HL-60/S4 treated with phorbol 12-myristate 13-acetate at 8.2 ng/mL for 4 days and 3 days (cell line): ENCODE data around the gene SGK1.
"Not testable (repeated sequence)": the region's sequence is repeated elsewhere in the genome, so short reads cannot be mapped to it uniquely, and the experiment has no call there.

Source experiments
- in situ Hi-C: fragments of 300-500 bp; cut with MboI; formaldehyde crosslinking; loops from 2 replicates; pipeline ENCODE4 v1.15.0; 2022; ENCODE audit warnings: low sequenced_read_pairs

SGK1 gene

DNA sequence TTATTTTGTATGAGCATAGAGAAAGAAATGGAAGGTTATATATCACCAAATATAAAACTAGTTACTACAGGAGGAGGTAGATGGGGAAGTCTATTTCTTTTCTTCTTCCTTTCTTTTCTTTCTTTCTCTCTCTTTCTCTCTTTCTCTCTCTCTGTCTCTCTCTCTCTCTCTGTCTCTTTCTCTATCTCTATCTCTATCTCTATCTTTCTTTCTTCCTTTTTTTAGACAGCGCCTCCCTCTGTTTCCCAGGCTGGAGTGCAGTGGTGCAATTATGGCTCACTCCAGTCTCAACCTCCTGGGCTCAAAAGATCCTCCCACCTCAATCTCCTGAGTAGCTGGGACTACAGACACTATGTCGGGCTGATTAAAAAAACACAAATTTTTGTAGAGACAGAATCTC, 10.2 kb upstream of the SGK1 start:
- in situ Hi-C loops, result no loop called here

DNA sequence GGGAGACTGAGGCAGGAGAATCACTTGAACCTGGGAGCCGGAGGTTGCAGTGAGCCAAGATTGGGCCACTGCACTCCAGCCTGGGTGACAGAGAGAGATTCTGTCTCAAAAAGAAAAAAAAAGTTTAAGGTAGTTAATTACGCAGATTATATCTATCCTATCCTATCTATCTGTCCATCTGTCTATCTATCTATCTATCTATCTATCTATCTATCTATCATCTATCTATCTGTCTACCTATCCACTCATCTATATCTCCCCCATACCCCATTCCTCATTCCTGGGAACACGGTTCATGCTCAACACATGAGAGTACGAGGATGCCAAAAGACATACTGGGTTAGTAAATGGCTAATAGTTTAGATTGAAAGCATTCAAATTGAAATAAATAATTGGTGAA, 8.3 kb upstream of the SGK1 start:
- in situ Hi-C loops, result not testable (repeated sequence)

DNA sequence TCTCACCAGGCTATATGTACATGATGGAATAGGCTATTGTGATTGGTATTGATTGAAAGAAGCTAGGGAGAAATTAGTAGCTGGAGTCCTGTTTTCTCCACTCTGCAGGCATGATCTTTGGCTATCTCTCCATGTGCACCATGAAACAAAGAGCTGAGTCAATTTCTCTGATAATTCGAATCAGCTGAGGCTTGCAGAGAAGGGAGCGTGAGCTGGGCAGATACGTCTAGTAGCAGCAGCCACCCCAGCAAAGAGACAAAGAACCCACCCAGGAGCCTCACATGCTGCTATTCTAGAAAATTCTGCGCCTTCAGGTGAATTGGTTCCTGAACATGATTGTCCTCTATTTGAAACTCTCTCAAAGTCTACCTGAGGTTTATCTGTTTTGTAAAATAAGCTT, 6.9 kb upstream of the SGK1 start:
- in situ Hi-C loops, result no loop called here

DNA sequence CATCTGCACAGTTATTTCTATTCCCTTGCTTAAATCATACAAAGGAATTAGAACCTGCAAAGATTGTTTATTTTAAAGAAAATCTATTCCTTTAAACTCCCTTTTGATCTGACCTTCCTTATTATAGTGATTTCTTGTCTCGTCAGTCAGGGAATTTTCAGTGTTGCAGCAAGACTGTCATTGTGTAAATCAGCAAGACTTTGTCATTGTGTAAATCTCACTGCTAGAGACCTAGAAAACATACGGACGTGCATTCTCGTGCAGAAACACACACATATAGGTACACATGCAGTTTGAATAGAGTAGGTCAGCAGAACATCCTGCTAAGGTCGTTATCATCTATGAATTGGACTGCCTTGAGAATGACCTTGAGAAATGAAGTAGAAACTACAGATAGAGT, 6.2 kb upstream of the SGK1 start:
- in situ Hi-C loops, result no loop called here

DNA sequence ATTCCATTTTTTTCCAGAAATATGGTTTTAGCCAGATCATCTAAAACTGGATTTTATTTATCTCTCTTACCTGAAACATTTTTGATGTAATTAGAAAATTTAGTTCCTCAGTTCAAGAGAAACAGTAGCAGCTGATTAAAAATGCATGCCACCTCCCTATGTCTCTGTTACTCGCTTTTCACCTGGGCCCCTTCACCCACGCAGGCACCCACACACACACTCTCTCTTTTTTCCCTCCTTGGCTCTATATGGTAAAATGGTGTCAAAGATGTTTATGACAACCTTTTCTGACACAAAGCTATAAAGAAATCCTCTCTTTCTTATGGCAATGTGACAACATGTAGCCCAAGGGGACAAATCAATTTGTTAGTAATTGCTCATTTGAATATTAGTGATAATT, 5.8 kb upstream of the SGK1 start:
- in situ Hi-C loops, result no loop called here

DNA sequence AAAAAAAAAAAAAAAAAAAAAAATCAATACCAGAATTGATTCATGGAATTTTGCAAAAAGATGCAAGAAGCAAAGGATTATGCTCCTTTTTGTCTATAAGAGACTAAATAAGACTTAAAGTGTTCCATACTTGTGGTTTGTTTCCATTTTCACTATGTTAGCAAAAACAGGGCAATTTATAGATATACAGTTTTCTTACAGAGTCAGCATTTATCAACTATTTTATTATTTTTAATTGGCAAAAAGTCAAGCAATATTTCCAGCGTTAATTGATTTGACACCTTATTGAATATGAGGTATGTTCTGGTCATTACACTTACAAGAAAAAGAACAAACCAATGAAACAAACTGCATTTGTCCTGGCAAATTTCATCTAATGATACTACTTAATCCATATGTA, 5.4 kb upstream of the SGK1 start:
- in situ Hi-C loops, result no loop called here

DNA sequence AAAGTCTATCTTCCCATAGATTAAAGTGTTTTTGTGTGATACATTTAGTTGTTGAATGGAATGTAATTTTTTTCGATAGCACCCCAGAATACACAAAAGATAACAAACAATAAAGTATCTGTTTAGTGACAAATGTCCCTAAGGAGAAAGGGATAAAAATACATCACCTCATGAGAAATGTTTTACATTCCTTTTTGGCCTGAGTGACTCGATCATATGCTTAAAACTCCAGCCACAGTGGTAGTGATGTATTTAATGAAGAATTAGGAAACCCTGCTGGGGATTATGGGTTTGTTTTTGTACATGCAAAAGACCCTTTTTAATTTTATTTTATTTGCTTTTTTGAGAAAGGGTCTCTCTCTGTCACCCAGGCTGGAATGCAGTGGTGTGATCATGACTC, 4.3 kb upstream of the SGK1 start:
- in situ Hi-C loops, result no loop called here

DNA sequence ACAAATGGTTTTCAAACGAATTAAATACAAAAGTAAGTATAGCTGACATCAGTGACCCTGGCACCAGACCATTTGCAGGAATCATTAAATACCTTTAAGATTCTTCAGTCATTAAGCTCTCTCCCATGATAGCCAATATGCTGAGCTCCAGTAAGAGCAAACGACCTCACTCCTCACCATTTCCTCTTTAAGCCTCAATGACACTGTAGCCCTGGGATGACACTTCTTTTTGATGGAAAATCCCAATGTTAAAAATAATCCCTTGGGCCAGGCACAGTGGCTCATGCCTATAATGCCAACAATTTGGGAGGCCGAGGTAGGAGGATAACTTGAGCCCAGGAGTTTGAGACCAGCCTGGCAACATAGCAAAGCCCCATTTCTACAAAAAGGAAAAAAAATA, 3.3 kb upstream of the SGK1 start:
- in situ Hi-C loops, result no loop called here

DNA sequence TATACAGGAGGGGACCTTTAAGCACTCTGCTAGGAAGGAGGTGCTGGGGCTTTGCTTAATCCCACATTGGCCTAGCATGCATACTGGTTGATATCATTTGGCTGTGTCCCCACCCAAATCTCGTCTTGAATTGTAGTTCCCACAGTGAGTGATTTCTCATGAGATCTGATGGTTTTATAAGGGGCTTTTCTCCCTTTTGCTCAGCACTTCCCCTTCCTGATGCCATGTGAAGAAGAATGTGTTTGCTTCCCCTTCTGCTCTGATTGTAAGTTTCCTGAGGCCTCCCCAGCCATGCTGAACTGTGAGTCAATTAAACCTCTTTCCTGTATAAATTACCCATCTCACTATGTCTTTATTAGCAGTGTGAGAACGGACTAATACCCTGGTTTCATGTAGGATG, 1.8 kb upstream of the SGK1 start:
- in situ Hi-C loops, result not testable (repeated sequence)

DNA sequence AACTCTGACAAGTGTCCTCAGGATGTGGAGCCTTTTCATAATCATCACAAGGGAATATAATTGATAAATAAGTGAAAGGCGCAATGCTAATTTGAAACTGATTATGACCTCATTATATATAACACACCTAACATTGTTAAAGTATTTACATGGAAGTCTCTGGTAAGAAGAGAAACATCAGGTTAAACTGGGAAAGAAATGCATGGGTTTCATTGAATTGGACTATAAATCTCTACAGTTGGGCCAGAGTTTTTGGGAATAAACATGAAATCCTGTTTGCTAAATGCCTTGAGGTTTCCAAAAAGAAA, 1.0 kb upstream of the SGK1 start:
- in situ Hi-C loops, result no loop called here

DNA sequence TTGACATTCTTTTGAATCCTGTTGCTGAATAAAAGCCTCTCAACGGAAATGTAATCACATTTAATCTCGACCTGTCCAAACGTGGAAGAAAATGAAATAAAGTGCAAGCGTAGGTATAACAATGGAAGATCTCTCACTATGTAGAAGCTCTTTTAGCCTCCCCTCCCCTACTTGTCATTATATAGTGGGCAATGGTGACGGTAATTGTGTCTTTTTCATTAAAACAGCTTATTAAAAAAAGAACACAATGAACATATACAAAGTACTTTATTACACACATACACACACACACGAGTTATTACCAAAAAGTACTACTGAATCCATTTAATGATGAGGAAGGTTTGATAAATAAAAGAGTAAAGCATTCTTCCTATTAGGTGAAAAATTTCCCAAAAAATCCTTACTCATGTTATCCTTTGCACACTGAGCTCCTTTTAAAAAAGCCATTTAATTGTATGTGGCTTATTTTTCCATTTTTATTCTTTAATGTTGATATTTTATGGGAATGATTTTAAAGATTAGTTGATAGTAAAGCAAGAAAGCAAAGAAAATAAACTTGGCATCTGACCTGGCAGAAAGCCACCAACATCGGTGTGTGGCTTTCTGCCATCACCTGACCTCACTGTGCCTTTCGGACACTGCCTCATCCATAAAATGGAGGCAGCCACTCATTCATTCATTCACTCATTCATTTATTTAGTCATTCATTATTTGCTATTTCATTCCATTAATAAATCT, 493 bp upstream of the SGK1 start:
- in situ Hi-C loops, result no loop called here

DNA sequence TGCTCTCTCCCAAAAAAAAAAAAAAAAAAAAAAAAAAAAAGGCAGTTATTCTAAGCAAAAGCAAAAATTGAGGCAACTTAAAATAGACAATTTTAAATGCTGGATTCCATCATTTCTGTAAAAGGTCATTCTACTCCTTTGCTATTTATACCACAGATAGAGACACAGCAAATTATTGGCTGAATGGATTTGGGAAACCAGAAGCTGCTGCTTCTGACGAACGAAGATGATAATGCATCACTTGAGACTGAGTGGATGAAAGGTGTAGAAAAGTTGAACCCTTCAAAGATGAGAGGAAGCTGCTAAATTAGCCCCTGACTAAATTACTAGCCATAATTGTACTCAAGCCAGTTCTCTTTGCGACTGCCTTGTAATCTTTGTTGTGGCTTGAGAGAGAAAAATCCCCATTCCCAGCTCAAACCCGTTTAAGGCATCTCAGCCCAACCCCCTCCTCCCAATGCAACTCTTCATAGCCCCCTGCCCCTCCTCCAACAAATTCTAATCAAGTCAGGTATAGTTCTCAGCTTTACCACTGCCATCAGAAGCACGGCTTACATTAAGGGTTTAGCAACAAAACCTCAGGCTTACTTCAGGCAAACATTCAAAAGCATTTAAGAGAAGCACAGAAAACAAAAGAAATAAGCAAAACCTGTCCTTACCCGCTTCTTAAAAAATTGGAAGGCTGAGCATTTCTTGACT, 1.0 kb downstream of the SGK1 start:
- in situ Hi-C loops, result no loop called here

DNA sequence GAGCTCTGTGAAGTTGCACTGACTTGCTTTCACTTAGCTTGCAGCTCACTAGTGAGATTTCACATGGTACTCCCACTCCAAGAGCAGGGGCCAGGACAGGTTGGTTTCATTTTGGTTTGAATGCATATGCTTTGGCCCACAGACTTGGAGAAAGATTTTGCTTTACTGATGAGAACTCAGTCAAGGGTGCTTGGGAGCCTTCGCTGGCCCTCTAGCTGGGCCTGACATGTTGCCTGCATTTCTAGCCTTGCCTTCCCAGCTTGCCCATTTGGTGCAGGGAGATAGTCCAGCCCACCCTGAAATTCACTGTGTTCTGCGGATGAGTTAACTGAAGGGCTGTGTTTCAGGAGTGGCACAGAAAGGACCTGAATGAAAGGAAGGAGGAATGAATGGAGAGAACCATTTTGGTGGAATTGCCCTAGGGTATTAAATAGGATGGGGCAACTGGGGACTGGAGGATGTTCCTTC, 1.9 kb downstream of the SGK1 start:
- in situ Hi-C loops, result no loop called here

DNA sequence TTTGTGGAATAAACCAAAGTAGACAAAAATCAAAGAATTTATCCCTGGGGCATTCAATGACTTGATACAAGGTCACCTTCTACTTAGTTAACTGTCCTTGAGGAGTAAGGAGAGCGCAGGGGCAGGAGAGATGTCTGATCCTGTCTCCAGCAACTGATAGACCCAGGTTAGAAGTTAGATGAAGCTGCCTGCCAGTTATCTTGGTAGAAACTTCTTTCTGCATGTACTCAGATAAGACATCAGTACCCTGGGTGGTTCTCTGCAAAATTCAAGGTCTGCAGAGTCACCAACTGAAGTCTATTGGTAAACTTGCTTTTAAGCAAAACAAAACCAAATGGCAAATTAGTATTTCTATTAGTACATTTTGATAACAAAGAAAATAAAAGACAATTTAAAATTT, 2.7 kb downstream of the SGK1 start:
- in situ Hi-C loops, result no loop called here

DNA sequence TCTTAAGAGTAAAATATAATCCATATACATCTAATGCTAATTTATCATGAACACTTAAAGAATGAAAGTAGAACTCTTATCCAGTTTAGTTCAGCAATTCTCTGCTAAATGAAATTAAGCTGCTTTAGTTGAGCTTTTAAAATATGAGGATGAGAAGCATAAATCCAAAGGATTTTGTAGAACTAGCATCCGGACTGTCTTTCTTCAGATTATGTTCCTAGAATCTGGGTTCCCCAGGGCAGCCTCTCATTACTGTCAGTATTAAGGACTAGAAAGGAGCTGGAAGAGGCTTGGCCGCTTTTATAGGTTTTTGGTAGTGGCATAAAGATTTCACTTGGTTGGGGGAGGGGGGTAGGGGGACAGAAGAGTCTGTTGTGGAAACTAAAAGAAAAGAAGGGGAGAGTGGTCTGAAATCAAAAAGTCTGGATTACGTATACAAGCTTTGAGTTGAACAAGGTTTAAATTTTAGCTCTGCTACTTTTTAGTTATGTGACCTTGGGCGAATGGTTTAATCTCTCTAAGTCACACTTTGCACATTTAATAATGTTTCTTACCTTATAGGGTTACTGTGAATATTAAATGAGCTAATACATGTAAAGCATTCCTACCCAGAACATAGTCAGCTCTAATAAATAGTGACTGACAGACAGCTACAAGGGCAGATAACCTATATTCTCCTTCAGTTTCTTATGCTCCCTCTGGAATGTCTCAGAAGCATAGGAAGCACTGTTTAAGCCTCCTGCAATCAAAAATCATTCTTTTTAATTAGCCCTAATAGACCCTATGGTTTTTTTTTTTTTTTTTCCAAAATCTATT, 3.7 kb downstream of the SGK1 start:
- in situ Hi-C loops, result no loop called here

DNA sequence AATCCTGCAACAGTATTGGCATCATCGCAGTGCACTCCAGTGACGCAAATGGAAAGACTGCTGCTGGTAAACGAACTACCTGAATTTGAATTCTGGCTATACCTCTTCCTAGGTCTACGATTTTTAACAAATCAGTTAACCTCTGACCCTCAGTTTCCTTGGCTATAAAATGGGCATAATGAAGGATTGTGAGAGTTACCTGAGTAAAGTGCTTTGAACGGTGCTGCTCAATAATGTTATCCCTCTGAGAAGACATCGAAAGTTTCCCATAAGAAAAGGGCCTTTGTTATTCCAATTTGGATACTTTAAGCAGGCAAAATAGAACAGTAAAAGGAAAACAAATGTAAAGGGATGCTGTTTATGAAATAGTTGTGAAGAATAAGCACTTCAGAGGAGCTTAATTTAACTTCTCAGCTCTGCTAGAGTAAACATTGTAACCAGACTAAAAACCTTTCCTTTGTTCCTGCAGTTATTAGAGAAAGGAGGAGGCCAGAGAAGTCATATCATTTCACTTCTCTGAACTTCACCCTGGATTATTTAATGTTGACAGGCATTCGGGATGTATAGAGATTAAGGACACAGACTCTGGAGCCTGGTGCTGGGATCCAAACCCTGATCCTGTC, 5.8 kb downstream of the SGK1 start:
- in situ Hi-C loops, result no loop called here

DNA sequence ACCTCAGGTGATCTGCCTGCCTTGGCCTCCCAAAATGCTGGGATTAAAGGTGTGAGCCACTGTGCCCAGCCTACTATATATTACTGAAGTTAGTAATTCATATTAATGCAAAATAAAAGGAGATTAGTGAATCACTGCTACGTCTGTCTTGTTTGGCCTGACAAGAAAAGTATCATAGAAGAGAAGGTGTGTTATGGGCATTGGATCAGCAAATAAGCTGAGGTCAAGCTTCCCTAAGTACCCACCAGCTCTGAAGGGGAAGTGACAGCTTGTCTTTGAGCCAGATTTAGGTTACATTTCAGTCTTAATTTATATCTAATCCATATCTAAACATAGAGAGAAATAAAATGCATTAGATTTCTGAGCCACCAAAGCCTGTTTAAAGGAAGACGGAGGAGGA, 7.1 kb downstream of the SGK1 start:
- in situ Hi-C loops, result no loop called here

DNA sequence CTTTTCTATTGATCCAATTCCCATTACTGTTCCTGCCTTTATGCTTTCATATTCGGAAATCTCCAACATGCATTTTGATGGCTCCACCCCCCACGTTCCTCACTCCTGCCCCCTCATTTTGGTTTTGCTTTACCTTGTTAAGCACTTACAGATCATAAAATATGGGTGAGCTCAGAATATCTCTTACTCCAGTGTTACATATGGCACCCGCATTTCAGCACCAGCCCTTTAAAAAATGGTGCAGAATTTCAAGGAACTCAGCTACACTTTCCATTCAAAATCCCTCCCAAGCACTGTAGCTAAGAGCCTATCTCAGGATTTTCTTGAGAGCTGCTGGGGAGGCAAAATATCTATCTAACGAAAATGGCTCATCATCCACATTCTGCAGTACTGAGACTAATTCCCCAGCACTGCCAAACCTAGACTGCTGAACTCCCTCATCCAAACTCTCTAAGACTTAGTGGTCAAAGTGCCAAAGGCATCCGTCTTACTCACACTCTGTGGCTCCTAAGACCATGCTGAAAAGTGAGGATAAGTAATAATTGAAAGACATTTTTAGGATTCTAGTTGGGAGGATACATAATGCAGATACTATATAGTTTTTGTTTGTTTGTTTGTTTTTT, 7.8 kb downstream of the SGK1 start:
- in situ Hi-C loops, result no loop called here

DNA sequence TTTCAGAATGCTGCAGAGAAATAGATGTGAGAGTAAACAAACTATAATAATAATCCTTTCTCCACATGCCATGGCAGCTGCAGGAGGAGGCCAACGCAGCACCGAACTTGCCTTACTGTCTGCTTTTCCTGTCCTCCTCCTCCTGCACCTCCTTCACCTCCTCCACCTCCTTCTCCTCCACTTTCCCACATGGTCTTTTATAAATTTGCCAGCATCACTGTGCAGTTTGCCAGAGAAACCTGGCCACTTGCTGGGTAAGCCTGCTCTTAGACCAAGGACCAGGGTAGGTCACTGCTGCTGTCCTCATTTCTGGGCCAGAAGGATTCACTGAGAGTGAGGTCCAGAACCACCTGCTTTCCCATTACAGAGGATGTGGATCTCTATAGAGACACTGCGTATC, 8.7 kb downstream of the SGK1 start:
- in situ Hi-C loops, result no loop called here

DNA sequence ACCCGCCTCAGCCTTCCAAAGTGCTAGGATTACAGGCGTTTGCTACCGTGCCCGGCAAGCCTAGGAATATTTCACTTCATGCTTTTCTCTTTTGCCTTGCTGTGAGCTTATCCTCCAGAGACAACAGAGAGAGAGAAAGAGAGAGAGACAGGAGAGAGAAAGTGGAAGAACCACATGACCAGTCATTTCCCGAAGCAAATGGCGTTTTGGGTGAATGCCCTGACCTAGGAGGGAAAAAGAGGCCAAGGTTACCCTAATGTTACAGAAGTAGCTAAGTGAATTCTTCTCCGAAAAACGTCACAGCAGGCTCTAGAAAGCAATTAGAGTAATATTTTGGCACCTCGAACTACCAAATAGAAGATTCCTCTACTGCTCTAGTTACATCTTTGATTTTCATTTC, 9.1 kb downstream of the SGK1 start:
- in situ Hi-C loops, result no loop called here

DNA sequence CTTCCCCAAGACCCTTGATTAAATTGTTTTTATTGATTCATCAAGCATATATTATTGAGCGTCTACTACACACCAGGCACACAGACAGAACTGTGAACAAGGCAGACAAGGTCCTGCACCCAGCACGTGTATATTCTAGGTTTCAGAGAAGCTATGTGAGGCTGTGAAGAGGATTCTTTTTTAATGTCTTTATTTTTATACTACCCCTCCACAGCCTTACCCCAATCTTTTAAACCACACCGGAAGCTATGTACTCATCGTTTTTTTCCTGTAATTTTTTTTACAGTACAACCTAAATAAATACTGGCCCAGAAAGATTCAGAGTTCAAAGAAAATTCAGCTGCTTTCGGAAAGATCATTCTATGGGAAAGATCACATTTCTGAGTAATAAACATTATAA, 10.0 kb downstream of the SGK1 start:
- in situ Hi-C loops, result no loop called here
